ENCODE results near the gene PCDHGA1.

Gene PCDHGA1

GRCh38 chr5:141534492-141535213 lies 204.3 kb downstream of the PCDHGA1 start:
- Histone ChIP-seq H4K20me1 (ENCODE audit: insufficient read depth, low read length) (no peaks in the 10 kb centered on the region), H3K27ac (ENCODE audit: low read length) (no peak overlapping the region), H3K27me3 (ENCODE audit: low read depth, low read length) (no peaks in the 10 kb centered on the region), H3K9ac (ENCODE audit: low read length) (no peak overlapping the region), H3K4me3 (ENCODE audit: low read length) (no peak overlapping the region), H3K9me3 (ENCODE audit: insufficient read depth, low read length) (no peaks in the 10 kb centered on the region), H2AFZ (ENCODE audit: low read depth, low read length) (no peak overlapping the region), H3K4me2 (ENCODE audit: low read length) (no peak overlapping the region), H3K36me3 (replicated peaks; ENCODE audit: low read depth, low read length) (no peaks in the 10 kb centered on the region), H3K4me1 (ENCODE audit: low read length) (no peaks in the 10 kb centered on the region), H3K79me2 (ENCODE audit: low read length) (no peaks in the 10 kb centered on the region)
- TF ChIP-seq EZH2phosphoT487 (IDR thresholded peaks at IDR 0.05; ENCODE audit: low read depth) (no peak), CTCF (IDR thresholded peaks at IDR 0.05; ENCODE audit: low read depth, low read length) (no peak)

GRCh38 chr5:141543053-141543452 lies 212.7 kb downstream of the PCDHGA1 start:
- no peaks in the 10 kb centered on the region for H3K27me3 ChIP-seq (ENCODE audit: low read depth, low read length)
- H3K9me3 ChIP-seq (ENCODE audit: insufficient read depth, low read length) = no peaks in the 10 kb centered on the region
- no peak overlapping the region for H3K9ac ChIP-seq (ENCODE audit: low read length)
- TF ChIP-seq CTCF (IDR thresholded peaks at IDR 0.05; ENCODE audit: low read depth, low read length) (no peak), EZH2phosphoT487 (IDR thresholded peaks at IDR 0.05; ENCODE audit: low read depth) (no peak)
- H3K4me3 ChIP-seq (ENCODE audit: low read length) = no peak overlapping the region
- no peak overlapping the region for H3K4me2 ChIP-seq (ENCODE audit: low read length)
- no peaks in the 10 kb centered on the region for H3K4me1 ChIP-seq (ENCODE audit: low read length)
- no peaks in the 10 kb centered on the region for H3K79me2 ChIP-seq (ENCODE audit: low read length)
- H4K20me1 ChIP-seq (ENCODE audit: insufficient read depth, low read length) = no peaks in the 10 kb centered on the region
- no peak overlapping the region for H3K27ac ChIP-seq (ENCODE audit: low read length)
- H2AFZ ChIP-seq (ENCODE audit: low read depth, low read length) = no peak overlapping the region
- H3K36me3 ChIP-seq (replicated peaks; ENCODE audit: low read depth, low read length) = peaks cover 14% of the 10 kb centered on the region

- no peaks in the 10 kb centered on the region for H3K9me3 ChIP-seq (ENCODE audit: insufficient read depth, low read length)
- no peak overlapping the region for H3K27ac ChIP-seq (ENCODE audit: low read length)
- H3K36me3 ChIP-seq (replicated peaks; ENCODE audit: low read depth, low read length) = peaks cover 19% of the 10 kb centered on the region
- H3K79me2 ChIP-seq (ENCODE audit: low read length) = no peaks in the 10 kb centered on the region
- H3K9ac ChIP-seq (ENCODE audit: low read length) = no peak overlapping the region
- no peak overlapping the region for H3K4me2 ChIP-seq (ENCODE audit: low read length)
- no peaks in the 10 kb centered on the region for H3K4me1 ChIP-seq (ENCODE audit: low read length)
- H2AFZ ChIP-seq (ENCODE audit: low read depth, low read length) = no peak overlapping the region
- TF ChIP-seq CTCF (IDR thresholded peaks at IDR 0.05; ENCODE audit: low read depth, low read length) (no peak), EZH2phosphoT487 (IDR thresholded peaks at IDR 0.05; ENCODE audit: low read depth) (no peak)
- no peaks in the 10 kb centered on the region for H4K20me1 ChIP-seq (ENCODE audit: insufficient read depth, low read length)
- no peaks in the 10 kb centered on the region for H3K27me3 ChIP-seq (ENCODE audit: low read depth, low read length)
- no peak overlapping the region for H3K4me3 ChIP-seq (ENCODE audit: low read length)
Measured at GRCh38 chr5:141547488-141547887, 217.2 kb downstream of the PCDHGA1 start.

- H3K9ac ChIP-seq (ENCODE audit: low read length) = no peak overlapping the region
- H2AFZ ChIP-seq (ENCODE audit: low read depth, low read length) = no peak overlapping the region
- no peak overlapping the region for H3K4me3 ChIP-seq (ENCODE audit: low read length)
- H3K4me1 ChIP-seq (ENCODE audit: low read length) = no peaks in the 10 kb centered on the region
- H3K36me3 ChIP-seq (replicated peaks; ENCODE audit: low read depth, low read length) = peaks cover 19% of the 10 kb centered on the region
- H3K79me2 ChIP-seq (ENCODE audit: low read length) = no peaks in the 10 kb centered on the region
- no peaks in the 10 kb centered on the region for H3K9me3 ChIP-seq (ENCODE audit: insufficient read depth, low read length)
- H3K27ac ChIP-seq (ENCODE audit: low read length) = no peak overlapping the region
- TF ChIP-seq CTCF (IDR thresholded peaks at IDR 0.05; ENCODE audit: low read depth, low read length) (no peak), EZH2phosphoT487 (IDR thresholded peaks at IDR 0.05; ENCODE audit: low read depth) (no peak)
- no peak overlapping the region for H3K4me2 ChIP-seq (ENCODE audit: low read length)
- H3K27me3 ChIP-seq (ENCODE audit: low read depth, low read length) = no peaks in the 10 kb centered on the region
- no peaks in the 10 kb centered on the region for H4K20me1 ChIP-seq (ENCODE audit: insufficient read depth, low read length)
Measured at GRCh38 chr5:141547921-141548320, 217.6 kb downstream of the PCDHGA1 start.
